Activated T-cell treated with anti-CD3 and anti-CD28 coated beads, Interleukin-2, amount 50 U/mL, for 4 hours (primary cell): ENCODE results near the gene AGPAT1. TPM values are rescaled to one million over a fixed set of nuclear protein-coding genes. Genes with fewer than 3 reads are reported as not detected.
"Not testable (repeated sequence)": the region's sequence is repeated elsewhere in the genome, so short reads cannot be mapped to it uniquely, and the experiment has no call there.

ENCODE experiments used
- ATAC-seq, 2 donors: fragments of 200-7000 bp; cut with Tn5 transposase; one replicate each; pipeline ENCODE4 v1.10.0; 2021
- DNase-seq: peaks from one replicate; pipeline ENCODE4 v3.0.0-alpha.2; 2020
- H3K27me3 Mint-ChIP-seq: one replicate; pipeline ENCODE4 v1.8.0; 2021; ENCODE audit warnings: low read depth, mixed read lengths
- H3K36me3 Mint-ChIP-seq: one replicate; pipeline ENCODE4 v1.8.0; 2022; ENCODE audit warnings: mixed read lengths; ENCODE audit not compliant: insufficient read depth
- H3K4me1 Mint-ChIP-seq: one replicate; pipeline ENCODE4 v1.8.0; 2021; ENCODE audit warnings: low read depth, mixed read lengths
- H3K4me3 Mint-ChIP-seq: one replicate; pipeline ENCODE4 v1.8.0; 2021; ENCODE audit warnings: mild to moderate bottlenecking, moderate library complexity, mixed read lengths
- H3K9me3 Mint-ChIP-seq: one replicate; pipeline ENCODE4 v1.8.0; 2021; ENCODE audit warnings: mixed read lengths
- total RNA-seq, 3 donors: library from RNA; stranded (reverse); gene quantifications; one replicate each; pipeline ENCODE4 v1.2.1, GENCODE V29; 2021

AGPAT1 gene
- total RNA-seq, 3 donors from 2014 or later, result 27.3 to 28.2 (median 28.1) TPM

GRCh38 chr6:32193096-32193495 is 17.2 kb upstream of the AGPAT1 start:
- peaks cover 60% of the 10 kb centered on the region for H3K4me1 Mint-ChIP-seq
- H3K36me3 Mint-ChIP-seq, DNase-seq, ATAC-seq, H3K27me3 Mint-ChIP-seq, H3K9me3 Mint-ChIP-seq: not testable (repeated sequence)
- peak overlapping the region; percentile 92 for H3K4me3 Mint-ChIP-seq

GRCh38 chr6:32192608-32193039 is 16.7 kb upstream of the AGPAT1 start, which contains the start of gene GPSM3:
Gene GPSM3 (minus strand): TSS chr6:32192643. CDS start chr6:32192513, 130 bp downstream.
- H3K36me3 Mint-ChIP-seq, result peaks cover 4% of the 10 kb centered on the region

GRCh38 chr6:32191696-32192607 is 16.1 kb upstream of the AGPAT1 start:
- DNase-seq, result no peak
- Mint-ChIP-seq H3K27me3 (no peaks in the 10 kb centered on the region), H3K4me1 (peaks cover 70% of the 10 kb centered on the region), H3K36me3 (peaks cover 9% of the 10 kb centered on the region), H3K9me3 (no peaks in the 10 kb centered on the region), H3K4me3 (peak overlapping the region; percentile 92)
- no peak for ATAC-seq

More at GRCh38 chr6:32192608-32193039, 16.7 kb upstream of the AGPAT1 start, which contains the start of gene GPSM3:
- no peaks in the 10 kb centered on the region for H3K27me3 Mint-ChIP-seq
- peak; percentile 25 for DNase-seq
- H3K4me3 Mint-ChIP-seq, result peak within 1 kb of the TSS; percentile 92
- peaks cover 65% of the 10 kb centered on the region for H3K4me1 Mint-ChIP-seq
- ATAC-seq, result no peak
- no peaks in the 10 kb centered on the region for H3K9me3 Mint-ChIP-seq

- Mint-ChIP-seq H3K36me3 (peaks cover 13% of the 10 kb centered on the region), H3K4me1 (peaks cover 72% of the 10 kb centered on the region)
- ATAC-seq, result no peak
Measured at GRCh38 chr6:32190911-32191677, 15.2 kb upstream of the AGPAT1 start.

GRCh38 chr6:32190054-32190851 is 14.4 kb upstream of the AGPAT1 start, which contains the start of gene PBX2:
Gene PBX2 (minus strand): TSS chr6:32190202. CDS start chr6:32189915, 287 bp downstream.
- H3K9me3 Mint-ChIP-seq, result no peaks in the 10 kb centered on the region
- H3K27me3 Mint-ChIP-seq, result no peaks in the 10 kb centered on the region
- DNase-seq, result peak; percentile 83
- peaks cover 19% of the 10 kb centered on the region for H3K36me3 Mint-ChIP-seq
- H3K4me1 Mint-ChIP-seq, result peaks cover 78% of the 10 kb centered on the region
- H3K4me3 Mint-ChIP-seq, result peak within 1 kb of the TSS; percentile 92
- ATAC-seq, result peak; percentile 55 to 69

More at GRCh38 chr6:32190911-32191677, 15.2 kb upstream of the AGPAT1 start:
- no peak for DNase-seq
- Mint-ChIP-seq H3K27me3 (no peaks in the 10 kb centered on the region), H3K4me3 (peak overlapping the region; percentile 92), H3K9me3 (no peaks in the 10 kb centered on the region)

GRCh38 chr6:32189742-32190053 is 13.8 kb upstream of the AGPAT1 start:
- no peaks in the 10 kb centered on the region for H3K9me3 Mint-ChIP-seq
- H3K4me1 Mint-ChIP-seq, result peaks cover 72% of the 10 kb centered on the region
- DNase-seq, result no peak
- peak overlapping the region; percentile 88 for H3K4me3 Mint-ChIP-seq
- no peaks in the 10 kb centered on the region for H3K27me3 Mint-ChIP-seq
- peaks cover 19% of the 10 kb centered on the region for H3K36me3 Mint-ChIP-seq
- ATAC-seq, result no peak

GRCh38 chr6:32189069-32189741 is 13.3 kb upstream of the AGPAT1 start:
- no peaks in the 10 kb centered on the region for H3K27me3 Mint-ChIP-seq
- DNase-seq (no peak), ATAC-seq (no peak)
- no peaks in the 10 kb centered on the region for H3K9me3 Mint-ChIP-seq
- peaks cover 19% of the 10 kb centered on the region for H3K36me3 Mint-ChIP-seq
- peak overlapping the region; percentile 88 for H3K4me3 Mint-ChIP-seq
- peaks cover 69% of the 10 kb centered on the region for H3K4me1 Mint-ChIP-seq

- Mint-ChIP-seq H3K4me3 (peak overlapping the region; percentile 88), H3K36me3 (peaks cover 19% of the 10 kb centered on the region), H3K9me3 (no peaks in the 10 kb centered on the region), H3K27me3 (no peaks in the 10 kb centered on the region), H3K4me1 (peaks cover 65% of the 10 kb centered on the region)
- no peak for DNase-seq
- ATAC-seq, result no peak
Measured at GRCh38 chr6:32188381-32189068, 12.6 kb upstream of the AGPAT1 start.

GRCh38 chr6:32187725-32188380 is 12.0 kb upstream of the AGPAT1 start:
- peak overlapping the region; percentile 88 for H3K4me3 Mint-ChIP-seq
- DNase-seq, result not testable (repeated sequence)

GRCh38 chr6:32187009-32187709 is 11.3 kb upstream of the AGPAT1 start:
- ATAC-seq (no peak), DNase-seq (no peak)
- Mint-ChIP-seq H3K27me3 (no peaks in the 10 kb centered on the region), H3K36me3 (peaks cover 21% of the 10 kb centered on the region), H3K9me3 (no peaks in the 10 kb centered on the region), H3K4me1 (peaks cover 62% of the 10 kb centered on the region), H3K4me3 (peak overlapping the region; percentile 17)

More at GRCh38 chr6:32187725-32188380, 12.0 kb upstream of the AGPAT1 start:
- ATAC-seq, H3K9me3 Mint-ChIP-seq, H3K27me3 Mint-ChIP-seq: not testable (repeated sequence)
- H3K4me1 Mint-ChIP-seq, result peaks cover 62% of the 10 kb centered on the region
- H3K36me3 Mint-ChIP-seq, result peaks cover 19% of the 10 kb centered on the region

- peaks cover 21% of the 10 kb centered on the region for H3K36me3 Mint-ChIP-seq
- H3K4me1 Mint-ChIP-seq, result peaks cover 59% of the 10 kb centered on the region
- peak in 1 of 2 donors; percentile 5 for ATAC-seq
- H3K9me3 Mint-ChIP-seq, H3K27me3 Mint-ChIP-seq, DNase-seq: not testable (repeated sequence)
- peak overlapping the region; percentile 62 for H3K4me3 Mint-ChIP-seq
Measured at GRCh38 chr6:32186151-32186840, 10.4 kb upstream of the AGPAT1 start.
